ENCODE measurements around the gene VEGFB.

Gene VEGFB

DNA sequence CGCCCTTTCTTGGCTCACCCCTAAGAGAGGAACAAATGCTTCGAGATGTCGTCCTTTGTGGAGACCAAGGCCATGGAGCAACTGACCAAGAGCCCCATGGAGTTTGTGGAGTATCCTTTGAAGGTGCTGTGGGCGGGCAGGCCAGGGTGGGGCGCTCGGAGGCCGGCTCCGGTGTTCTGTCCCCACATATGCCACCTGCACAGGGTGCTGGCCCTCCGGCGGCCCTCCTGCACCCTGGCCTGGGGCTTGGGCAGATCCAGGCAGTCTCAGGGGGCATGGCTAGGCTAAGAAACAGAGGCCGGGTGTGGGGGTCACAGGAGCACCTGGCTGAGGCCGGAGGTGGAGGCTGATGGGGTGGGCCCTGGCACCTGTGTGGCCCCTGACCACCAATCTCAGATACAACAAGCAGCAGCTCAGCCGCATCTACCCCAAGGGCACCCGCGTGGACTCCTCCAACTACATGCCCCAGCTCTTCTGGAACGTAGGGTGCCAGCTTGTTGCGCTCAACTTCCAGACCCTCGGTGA lies 27.2 kb downstream of the VEGFB start:
- TF ChIP-seq, protein P1, sequence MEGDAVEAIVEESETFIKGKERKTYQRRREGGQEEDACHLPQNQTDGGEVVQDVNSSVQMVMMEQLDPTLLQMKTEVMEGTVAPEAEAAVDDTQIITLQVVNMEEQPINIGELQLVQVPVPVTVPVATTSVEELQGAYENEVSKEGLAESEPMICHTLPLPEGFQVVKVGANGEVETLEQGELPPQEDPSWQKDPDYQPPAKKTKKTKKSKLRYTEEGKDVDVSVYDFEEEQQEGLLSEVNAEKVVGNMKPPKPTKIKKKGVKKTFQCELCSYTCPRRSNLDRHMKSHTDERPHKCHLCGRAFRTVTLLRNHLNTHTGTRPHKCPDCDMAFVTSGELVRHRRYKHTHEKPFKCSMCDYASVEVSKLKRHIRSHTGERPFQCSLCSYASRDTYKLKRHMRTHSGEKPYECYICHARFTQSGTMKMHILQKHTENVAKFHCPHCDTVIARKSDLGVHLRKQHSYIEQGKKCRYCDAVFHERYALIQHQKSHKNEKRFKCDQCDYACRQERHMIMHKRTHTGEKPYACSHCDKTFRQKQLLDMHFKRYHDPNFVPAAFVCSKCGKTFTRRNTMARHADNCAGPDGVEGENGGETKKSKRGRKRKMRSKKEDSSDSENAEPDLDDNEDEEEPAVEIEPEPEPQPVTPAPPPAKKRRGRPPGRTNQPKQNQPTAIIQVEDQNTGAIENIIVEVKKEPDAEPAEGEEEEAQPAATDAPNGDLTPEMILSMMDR (conservative IDR thresholded peaks at IDR 0.05; ENCODE audit: low read depth): no peak
- DNase-seq (ENCODE audit: low spot score): no peak
- peak overlapping the region; percentile 99 for H3K27ac ChIP-seq
- CTCF ChIA-PET: interaction anchor here (0.5 kb wide), 1 partner anchor 40 kb away, joined by 3 read pairs; no protein-coding TSS in a partner anchor
- POLR2A ChIA-PET (ENCODE audit: low non-redundant PET): no interaction called here

DNA sequence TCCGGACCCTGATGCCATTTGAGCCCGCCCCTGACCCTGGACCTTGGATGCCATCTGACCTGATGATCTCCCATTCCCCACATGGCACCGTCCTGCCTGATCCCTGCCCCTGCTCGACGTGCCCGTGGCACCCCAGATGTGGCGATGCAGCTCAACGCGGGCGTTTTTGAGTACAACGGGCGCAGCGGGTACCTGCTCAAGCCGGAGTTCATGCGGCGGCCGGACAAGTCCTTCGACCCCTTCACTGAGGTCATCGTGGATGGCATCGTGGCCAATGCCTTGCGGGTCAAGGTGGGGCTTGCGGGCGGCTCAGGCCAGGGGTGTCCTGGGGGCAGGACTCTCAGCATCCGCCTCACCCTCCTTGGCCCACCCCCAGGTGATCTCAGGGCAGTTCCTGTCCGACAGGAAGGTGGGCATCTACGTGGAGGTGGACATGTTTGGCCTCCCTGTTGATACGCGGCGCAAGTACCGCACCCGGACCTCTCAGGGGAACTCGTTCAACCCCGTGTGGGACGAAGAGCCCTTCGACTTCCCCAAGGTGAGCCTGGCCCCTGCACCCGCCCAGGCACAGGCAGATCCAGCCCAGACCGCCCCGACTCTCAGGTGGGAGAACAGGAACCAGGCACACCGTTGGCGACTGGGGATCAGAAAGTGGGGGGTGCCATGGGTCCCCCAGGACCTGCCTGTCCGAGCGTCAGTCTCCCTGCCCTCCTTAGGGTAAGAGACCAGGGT lies 28.1 kb downstream of the VEGFB start:
- no peak for DNase-seq (ENCODE audit: low spot score)
- peak overlapping the region; percentile 99 for H3K27ac ChIP-seq
- TF ChIP-seq, protein P1 (conservative IDR thresholded peaks at IDR 0.05; ENCODE audit: low read depth): no peak
- ChIA-PET POLR2A (ENCODE audit: low non-redundant PET) (no interaction called here), CTCF (interaction anchor here (0.5 to 1.8 kb wide), 4 partner anchors 11 to 39 kb away, joined by 3 to 6 read pairs (median 5); partner anchors contain the start of gene PLCB3)

DNA sequence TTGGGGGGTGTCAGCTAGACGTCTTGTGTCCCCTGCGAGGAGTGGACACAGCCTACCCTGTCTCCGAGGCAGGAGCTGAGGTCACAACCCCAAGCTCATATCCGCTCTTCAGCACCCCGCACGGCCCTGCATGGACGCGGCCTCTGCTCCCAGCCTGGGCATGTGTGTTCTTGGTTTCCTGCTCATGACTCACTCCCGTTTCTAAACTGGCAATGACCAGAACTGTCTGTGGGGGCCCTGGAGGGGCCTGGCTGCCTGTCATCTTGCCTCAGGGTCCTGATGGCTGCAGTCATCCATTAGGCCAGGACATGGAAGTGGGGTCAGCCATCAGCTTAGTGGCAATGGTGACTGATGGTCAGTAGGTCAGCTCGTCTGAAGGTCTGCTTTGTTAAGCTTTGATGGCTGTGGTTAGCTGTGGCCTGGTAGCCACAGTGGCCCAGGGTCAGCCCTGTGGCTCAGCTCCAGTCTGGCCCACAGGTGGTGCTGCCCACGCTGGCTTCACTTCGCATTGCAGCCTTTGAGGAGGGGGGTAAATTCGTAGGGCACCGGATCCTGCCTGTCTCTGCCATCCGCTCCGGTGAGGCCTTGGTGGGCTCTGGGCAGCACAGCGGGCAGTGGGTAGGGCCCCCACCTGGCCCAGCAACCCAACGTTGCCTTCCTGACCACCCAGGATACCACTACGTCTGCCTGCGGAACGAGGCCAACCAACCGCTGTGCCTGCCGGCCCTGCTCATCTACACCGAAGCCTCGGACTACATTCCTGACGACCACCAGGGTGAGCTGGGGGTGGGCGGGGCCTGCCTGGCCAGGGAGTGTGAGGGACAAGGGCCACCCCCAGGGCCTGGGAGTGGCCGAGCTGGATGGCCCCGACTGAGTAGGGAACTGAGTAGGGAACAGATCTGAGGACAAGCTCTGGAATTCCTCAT lies 28.9 kb downstream of the VEGFB start:
- TF ChIP-seq, protein P1 (conservative IDR thresholded peaks at IDR 0.05; ENCODE audit: low read depth): no peak
- ChIA-PET POLR2A (ENCODE audit: low non-redundant PET) (no interaction called here), CTCF (interaction anchor here (0.6 to 1.8 kb wide), 4 partner anchors 11 to 33 kb away, joined by 4 to 6 read pairs (median 5); partner anchors contain the start of gene PLCB3)
- H3K27ac ChIP-seq: peak overlapping the region; percentile 99
- DNase-seq (ENCODE audit: low spot score): no peak

DNA sequence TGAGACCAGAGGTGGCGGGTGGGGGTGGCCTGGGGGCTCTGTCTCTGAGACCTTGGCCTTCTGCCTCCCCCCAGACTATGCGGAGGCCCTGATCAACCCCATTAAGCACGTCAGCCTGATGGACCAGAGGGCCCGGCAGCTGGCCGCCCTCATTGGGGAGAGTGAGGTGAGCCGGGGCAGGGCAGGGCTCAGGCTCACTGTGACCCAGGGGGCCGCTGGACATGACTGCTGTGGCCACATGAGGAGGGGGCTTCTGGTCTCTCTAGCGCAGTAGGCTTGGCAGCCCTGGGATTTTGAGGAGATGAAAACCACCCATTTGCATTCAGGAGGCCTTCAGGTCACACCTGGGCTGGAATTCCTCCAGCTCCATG lies 29.5 kb downstream of the VEGFB start:
- POLR2A ChIA-PET (ENCODE audit: low non-redundant PET): interaction anchor here (1.0 kb wide), 1 partner anchor 17 kb away, joined by 3 read pairs; the partner anchor contains the start of gene PPP1R14B
- H3K27ac ChIP-seq: peak overlapping the region; percentile 99
- TF ChIP-seq, protein P1 (conservative IDR thresholded peaks at IDR 0.05; ENCODE audit: low read depth): no peak
- DNase-seq (ENCODE audit: low spot score): no peak
- CTCF ChIA-PET: interaction anchor here (0.6 to 1.8 kb wide), 5 partner anchors 12 to 1714 kb away, joined by 3 to 6 read pairs (median 4); partner anchors contain the start of gene PLCB3

DNA sequence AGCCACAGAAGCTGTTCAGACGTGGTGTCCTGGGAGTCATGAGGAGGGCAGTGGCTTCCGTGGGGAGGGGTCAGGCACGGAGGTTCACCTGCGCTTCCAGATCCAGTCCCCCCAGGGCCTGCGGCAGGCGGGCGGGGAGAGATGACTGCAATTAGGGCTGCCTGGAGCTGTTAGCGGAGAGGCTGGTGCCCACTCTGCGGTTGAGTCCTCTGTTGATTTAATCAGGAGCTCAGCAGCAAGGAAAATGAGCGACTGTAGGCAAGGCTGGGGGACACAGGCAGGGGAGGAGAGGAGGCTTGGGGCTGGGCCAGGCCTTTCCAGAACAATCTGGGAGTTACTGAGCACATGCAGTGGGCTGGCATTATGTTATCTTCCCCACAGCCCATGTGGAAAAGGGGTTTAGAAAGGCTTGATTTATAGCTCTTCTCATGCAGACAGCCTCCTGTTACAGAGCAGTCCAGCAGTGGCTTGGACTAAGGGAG lies 30.0 kb downstream of the VEGFB start:
- peak overlapping the region; percentile 99 for H3K27ac ChIP-seq
- TF ChIP-seq, protein P1 (conservative IDR thresholded peaks at IDR 0.05; ENCODE audit: low read depth): no peak
- ChIA-PET POLR2A (ENCODE audit: low non-redundant PET) (interaction anchor here (1.0 kb wide), 1 partner anchor 18 kb away, joined by 3 read pairs; the partner anchor contains the start of gene PPP1R14B), CTCF (interaction anchor here (0.6 to 1.8 kb wide), 6 partner anchors 13 to 1715 kb away, joined by 3 to 6 read pairs (median 4); partner anchors contain the start of gene PLCB3)
- no peak for DNase-seq (ENCODE audit: low spot score)
